H1 (cell line): Measurements from ENCODE around the gene TMEM245. TPM values are rescaled to one million over a fixed set of nuclear protein-coding genes. Genes with fewer than 3 reads are reported as not detected.

ENCODE experiments used
- FOSL1 ChIP-seq: IDR thresholded peaks from 2 replicates; pipeline ENCODE4 v1.6.1; 2011; ENCODE audit warnings: mild to moderate bottlenecking, low read depth, low read length, moderate library complexity; ENCODE audit not compliant: insufficient read depth
- RXRA ChIP-seq: IDR thresholded peaks from 2 replicates; pipeline ENCODE4 v1.6.1; 2011; ENCODE audit warnings: low read depth, mild to moderate bottlenecking, low read length, moderate library complexity; ENCODE audit not compliant: insufficient read depth
- ZNF274 ChIP-seq: IDR thresholded peaks from 2 replicates; pipeline ENCODE4 v1.7.0; 2012; ENCODE audit warnings: low read length, borderline replicate concordance; ENCODE audit errors: extremely low read depth
- polyA plus RNA-seq, 7 experiments: library from polyadenylated mRNA; depleted of rRNA in 3 of 7; stranded (reverse) in 5 of 7; unstranded in 2 of 7; fragments of >200 nt in 5 of 7; fragments of 200-250 nt in 2 of 7; gene quantifications; 1 replicate in 5 of 7; 2 replicates in 1 of 7; 4 replicates in 1 of 7; pipeline versions ENCODE4 v1.2.1 to v1.2.3, GENCODE V29; 2011 to 2013; ENCODE audit warnings: missing spikeins in 2 of 7, mixed read lengths in 2 of 7
- total RNA-seq: library from RNA; stranded (reverse); fragmentation: NEBNext Ultra II Directional; extraction: Animal tissue kit (Norgen Biotek cat#: 25700); gene quantifications from 2 replicates; pipeline ENCODE4 v1.2.1, GENCODE V29; 2021
- TF ChIP-seq, protein P1 (sequence below), 3 experiments: IDR thresholded peaks; 1 replicate in 2 of 3; 2 replicates in 1 of 3; pipeline versions ENCODE4 v1.5.1 to v1.6.1; 2011; ENCODE audit warnings: low read length in 3 of 3, mild to moderate bottlenecking in 3 of 3, inconsistent platforms in 2 of 3, low read depth in 1 of 3, moderate library complexity in 1 of 3; ENCODE audit not compliant: insufficient read depth in 1 of 3; ENCODE audit errors: control extremely low read depth in 1 of 3
- TF ChIP-seq, protein P2 (sequence below): IDR thresholded peaks from 2 replicates; pipeline ENCODE4 v1.6.1; 2011; ENCODE audit warnings: low read depth, mild to moderate bottlenecking, low read length; ENCODE audit not compliant: insufficient read depth

TMEM245 gene
- total and polyA plus RNA-seq, 2 of the 8 experiments (the other 6 are each of a cell fraction or from before 2014, with no cell fraction given) = 44.3 to 45.8 TPM

DNA sequence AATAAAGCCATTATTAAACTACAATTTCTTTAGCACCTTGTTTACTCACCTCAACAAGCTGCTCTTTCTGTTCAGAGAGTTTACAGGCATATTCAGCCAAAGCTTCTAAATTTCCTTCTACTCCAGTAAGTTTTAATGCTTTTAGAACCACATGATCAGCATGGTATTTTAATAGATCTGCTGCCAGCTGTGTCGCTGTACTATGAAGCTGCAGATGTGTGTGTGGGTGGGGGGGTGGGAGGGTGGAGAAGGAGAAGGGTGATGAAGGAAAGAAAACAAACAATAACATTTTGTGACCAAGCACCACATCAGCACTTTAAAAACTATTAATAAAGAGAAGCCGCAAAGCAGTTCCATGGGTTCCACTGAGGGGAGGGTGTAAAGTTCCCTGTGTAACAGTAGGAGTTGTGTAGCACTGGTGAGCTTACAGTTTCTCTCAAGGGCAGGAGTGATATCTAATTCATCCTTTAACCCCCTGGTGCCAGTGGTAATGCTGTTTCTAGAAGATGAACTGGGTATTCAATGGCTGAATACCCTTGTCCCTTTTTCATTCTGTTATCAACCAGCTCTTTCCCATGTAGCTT is 147.0 kb downstream of the TMEM245 start (continued):
- TF ChIP-seq ZNF274 = no peak
- TF ChIP-seq, protein P1, sequence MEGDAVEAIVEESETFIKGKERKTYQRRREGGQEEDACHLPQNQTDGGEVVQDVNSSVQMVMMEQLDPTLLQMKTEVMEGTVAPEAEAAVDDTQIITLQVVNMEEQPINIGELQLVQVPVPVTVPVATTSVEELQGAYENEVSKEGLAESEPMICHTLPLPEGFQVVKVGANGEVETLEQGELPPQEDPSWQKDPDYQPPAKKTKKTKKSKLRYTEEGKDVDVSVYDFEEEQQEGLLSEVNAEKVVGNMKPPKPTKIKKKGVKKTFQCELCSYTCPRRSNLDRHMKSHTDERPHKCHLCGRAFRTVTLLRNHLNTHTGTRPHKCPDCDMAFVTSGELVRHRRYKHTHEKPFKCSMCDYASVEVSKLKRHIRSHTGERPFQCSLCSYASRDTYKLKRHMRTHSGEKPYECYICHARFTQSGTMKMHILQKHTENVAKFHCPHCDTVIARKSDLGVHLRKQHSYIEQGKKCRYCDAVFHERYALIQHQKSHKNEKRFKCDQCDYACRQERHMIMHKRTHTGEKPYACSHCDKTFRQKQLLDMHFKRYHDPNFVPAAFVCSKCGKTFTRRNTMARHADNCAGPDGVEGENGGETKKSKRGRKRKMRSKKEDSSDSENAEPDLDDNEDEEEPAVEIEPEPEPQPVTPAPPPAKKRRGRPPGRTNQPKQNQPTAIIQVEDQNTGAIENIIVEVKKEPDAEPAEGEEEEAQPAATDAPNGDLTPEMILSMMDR (IDR thresholded peaks at IDR 0.05; ENCODE audit: control extremely low read depth in 1 of 3, insufficient read depth in 1 of 3, low read depth in 1 of 3, low read length in 3 of 3) = no peak
- TF ChIP-seq, protein P2, sequence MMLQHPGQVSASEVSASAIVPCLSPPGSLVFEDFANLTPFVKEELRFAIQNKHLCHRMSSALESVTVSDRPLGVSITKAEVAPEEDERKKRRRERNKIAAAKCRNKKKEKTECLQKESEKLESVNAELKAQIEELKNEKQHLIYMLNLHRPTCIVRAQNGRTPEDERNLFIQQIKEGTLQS = no peak
- TF ChIP-seq RXRA = no peak
- TF ChIP-seq FOSL1 = no peak
